Jurkat, Clone E6-1 (cell line): Measurements from ENCODE around the gene P4HA2. TPM values are rescaled to one million over a fixed set of nuclear protein-coding genes. Genes with fewer than 3 reads are reported as not detected.
A peak's percentile ranks its signal among the peaks of the same experiment; 100 is the strongest.

Source experiments
- DNase-seq: peaks from one replicate; pipeline ENCODE4 v3.0.0-alpha.2; 2011; ENCODE audit warnings: low read depth, low spot score
- H3K4me3 ChIP-seq: 2 replicates; pipeline ENCODE4 v1.5.1; 2011; ENCODE audit warnings: mild to moderate bottlenecking, low read length, control low read depth, moderate library complexity
- polyA plus RNA-seq: library from polyadenylated mRNA; unstranded; fragments of >200 nt; gene quantifications from one replicate; pipeline ENCODE4 v1.2.1, GENCODE V29; 2012; ENCODE audit warnings: missing spikeins; ENCODE audit not compliant: insufficient read length, insufficient read depth

Gene P4HA2
- not detected for polyA plus RNA-seq

DNA sequence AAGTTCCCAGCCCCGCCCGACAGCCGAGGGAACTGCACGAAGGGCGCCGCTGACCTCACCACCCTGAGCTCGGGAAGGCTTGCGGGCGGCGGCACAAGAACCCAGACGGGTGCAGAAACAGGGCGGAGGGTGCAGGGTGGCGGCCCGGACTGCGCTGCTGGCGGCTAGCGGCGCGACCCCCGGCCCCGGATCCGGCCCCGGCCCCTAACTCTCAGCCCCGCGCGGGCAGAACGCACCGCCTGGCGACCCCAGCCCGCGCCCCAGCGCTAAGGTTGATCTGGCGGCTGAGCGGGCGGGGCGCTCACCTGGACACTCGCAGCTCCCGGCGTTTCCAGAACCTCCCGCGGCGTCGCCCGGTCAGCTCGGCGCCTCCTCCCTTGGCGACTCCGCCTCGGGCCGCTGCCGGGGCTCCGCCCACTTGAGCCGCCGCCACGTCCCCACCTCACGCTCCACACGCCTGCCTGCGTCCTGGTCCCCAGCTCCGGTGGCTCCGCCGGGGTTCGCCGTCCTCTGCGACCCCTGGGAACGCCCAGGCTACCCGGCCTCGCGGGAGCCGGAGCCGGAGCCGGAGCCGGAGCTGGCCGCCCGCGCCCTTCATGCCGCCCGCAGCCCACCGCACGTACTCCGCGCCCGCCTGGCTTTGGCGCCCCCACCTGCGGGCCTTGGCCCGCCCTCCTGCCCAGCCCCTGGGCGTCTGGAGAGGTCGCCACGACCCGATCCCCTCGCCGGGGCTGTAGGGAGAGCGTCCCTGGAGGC, at the start of gene P4HA2:
Gene P4HA2, minus strand, starts transcription at position 369 of the 756 bp plus-strand sequence. CDS start 9,227 bp downstream, outside the sequence.
- no peak for DNase-seq
- no peak within 1 kb of the TSS for H3K4me3 ChIP-seq

DNA sequence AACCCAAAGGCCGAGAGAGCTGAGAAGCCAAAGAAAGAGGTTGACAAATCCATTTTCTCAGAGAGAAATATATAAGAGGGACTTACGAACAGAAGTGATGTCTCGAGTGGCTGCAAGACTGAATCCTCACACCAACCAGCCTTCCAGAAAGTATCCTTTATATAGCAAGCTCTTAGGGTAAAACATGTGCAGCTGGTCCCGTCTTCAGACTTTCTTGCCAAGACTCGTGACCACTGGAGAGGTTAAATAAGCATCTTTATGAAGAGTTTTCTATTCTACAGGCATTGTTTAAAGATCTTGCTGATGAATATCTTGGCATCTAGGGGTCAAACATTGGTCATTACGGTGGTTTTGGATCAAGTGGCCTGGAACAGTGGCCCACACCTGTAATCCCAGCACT, 49.6 kb upstream of the P4HA2 start:
- no peak overlapping the region for H3K4me3 ChIP-seq
- no peak for DNase-seq

DNA sequence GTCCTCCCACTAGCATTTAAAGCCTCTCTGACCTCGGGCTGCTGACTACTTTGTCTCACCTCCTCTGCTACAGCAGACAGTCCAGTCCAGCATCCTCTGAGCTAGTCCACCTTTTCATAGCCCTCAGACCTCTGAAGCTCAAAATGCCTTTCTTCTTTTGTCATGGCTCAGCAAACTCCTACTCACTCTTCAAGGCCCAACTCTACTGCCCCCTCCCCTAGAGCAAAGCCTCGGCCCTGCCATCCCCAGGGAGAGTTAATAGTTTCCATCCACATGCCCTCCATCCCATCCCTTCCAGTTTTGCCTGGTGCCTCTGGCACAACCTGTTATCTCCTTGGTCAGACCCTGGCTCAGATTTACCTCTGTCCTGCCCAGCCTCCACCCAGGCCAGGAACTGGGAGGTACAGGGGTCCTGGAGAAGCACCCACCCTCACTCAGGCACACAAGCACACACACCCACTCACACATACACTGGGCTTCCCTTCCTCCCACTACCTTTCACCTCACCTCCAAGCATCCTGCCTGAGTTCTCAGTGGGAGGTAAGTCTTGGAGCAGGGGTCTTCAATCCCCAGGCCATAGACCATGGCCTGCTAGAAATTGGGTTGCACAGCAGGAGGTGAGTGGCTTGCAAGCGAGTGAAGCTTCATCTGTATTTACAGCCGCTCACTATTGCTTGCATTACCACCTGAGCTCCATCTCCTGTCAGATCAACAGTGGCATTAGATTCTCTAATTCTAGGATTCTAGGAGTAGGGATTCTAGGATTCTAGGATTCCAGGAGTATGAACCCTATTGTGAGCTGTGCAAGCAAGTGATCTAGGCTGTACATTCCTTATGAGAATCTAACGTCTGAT, 47.9 kb upstream of the P4HA2 start:
- no peak overlapping the region for H3K4me3 ChIP-seq
- no peak for DNase-seq

DNA sequence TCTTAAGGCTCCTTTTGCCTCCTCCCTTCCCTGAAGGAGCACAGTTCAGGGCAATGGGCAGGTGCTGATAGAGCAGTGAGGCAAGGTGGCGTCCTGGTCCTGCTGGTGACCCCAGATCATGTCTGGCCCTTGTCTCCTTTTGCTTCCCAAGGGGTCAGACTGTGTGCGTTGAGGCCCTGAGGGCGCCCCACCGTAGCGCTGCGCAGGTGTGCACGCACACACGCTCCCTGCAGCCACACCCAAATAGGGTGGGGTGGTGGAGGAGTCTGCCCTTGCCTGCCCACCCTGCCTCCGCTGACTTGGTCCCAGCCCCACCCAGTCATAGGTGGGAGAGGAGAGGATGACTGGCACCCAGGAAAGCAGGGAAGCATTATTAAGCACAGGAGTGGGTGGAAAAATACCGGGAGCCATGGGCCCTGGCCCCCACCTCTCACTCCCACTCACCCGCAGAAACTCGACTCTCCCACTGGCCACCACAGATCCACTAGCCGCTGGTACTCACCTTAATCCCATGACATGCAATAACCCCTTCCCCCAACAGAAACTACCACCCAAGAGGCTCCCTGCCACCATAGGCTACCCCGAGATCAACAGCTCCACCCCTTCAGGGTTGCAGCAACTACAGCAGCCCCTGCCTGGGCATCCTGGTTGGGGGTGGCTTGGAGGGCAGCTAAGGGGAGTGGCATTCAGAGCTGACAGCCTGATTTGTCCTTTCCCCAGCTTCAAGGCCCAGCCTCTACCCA, 46.6 kb upstream of the P4HA2 start:
- DNase-seq, result no peak

DNA sequence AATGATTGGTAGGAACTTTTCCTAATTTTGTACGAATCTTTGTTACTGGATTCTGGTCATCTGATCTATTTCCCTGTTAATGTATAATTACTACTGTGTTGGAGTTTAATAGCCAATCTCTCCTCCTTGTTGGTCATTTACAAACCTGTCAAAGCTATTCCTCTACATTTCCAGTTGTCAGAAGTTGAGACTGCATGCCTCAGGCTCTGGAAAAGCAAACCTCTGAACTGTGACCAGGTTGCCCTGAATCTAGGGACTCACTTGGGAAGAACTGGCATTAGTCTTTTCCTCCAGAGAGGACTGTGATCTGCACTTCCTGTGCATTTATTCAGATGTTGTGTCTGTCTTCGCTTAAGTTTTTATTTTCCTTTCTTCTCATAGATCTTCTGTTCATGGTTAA, 46.0 kb upstream of the P4HA2 start:
- H3K4me3 ChIP-seq, result no peak overlapping the region
- no peak for DNase-seq

More for the DNA sequence above, 46.6 kb upstream of the P4HA2 start:
- H3K4me3 ChIP-seq, result no peak overlapping the region

DNA sequence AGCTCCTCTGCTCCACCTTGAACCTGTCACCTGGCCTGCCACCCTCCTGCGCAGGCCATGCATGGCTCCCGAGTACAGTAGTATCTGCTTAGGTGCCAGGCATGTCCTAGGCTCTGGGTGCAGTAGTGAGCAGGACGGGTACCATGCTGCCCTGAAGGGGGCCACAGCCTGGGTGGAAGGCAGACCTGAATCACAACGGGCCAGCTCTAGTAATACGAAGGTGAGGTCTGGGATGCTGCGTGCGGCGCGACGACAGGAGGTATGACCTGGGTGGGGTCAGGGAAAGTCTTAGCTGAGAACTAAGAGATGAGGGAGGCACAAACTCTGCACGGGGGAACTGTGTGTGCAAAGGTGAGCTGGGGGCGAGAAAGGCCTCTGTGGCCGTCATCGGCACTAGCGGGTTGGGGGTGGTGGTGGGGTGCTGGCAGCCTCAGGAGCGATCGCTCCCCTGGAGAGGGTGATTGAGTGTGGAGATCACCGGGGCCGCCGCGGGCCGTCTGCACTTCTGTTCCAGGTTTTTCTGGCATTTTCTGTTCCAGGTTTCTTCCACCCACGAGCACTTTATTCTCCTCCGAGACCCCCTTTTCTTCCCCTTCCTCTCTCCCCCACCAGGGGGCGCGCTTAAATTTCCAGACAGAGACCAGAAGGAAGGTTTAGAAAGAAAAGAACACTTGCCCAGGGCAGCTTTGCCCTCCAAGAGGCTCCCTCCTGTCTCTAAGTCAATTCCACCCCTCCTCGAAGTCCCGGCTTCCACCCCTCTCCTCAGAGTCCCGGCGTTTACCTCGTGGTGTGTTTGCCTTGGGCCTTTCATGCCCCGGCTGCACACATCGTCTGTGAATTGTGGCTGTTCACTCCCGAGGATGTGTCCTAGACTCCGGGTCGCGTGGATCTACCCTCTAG, 44.9 kb upstream of the P4HA2 start:
- H3K4me3 ChIP-seq, result no peak overlapping the region
- DNase-seq, result peak; percentile 41

DNA sequence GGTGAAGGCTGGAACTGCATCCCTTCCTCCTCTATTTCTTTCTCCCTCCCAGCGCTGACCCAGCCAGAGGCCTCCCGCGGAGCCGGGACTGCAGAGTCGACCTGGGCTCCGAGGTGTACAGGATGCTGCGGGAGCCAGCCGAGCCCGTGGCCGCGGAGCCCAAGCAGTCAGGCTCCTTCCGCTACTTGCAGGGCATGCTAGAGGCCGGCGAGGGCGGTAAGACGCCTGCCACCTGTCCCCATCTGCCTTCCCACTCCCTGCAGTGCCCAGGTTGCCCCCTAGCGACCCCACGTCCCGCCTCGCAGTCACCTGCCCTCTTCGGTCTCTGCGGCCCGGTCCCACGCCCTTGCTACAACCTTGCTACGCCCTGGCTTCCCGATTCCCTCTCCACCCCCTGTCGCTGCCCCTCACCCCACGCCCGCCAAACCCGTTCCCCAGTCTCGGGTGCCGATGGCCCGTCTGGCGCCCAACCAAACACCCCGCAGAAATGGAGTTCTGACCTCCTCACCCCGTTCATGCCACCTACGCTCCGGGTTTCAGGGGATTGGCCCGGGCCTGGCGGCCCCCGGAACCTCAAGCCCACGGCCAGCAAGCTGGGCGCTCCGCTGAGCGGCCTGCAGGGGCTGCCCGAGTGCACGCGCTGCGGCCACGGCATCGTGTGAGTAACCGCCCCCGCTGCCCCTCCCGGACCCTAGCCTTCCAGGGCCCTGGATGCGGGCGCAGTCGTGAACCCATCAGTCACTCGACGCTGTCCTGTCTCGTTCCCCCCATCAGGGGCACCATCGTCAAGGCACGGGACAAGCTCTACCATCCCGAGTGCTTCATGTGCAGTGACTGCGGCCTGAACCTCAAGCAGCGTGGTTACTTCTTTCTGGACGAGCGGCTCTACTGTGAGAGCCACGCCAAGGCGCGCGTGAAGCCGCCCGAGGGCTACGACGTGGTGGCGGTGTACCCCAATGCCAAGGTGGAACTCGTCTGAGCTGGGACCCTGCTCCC, 43.9 kb upstream of the P4HA2 start:
- DNase-seq, result no peak
- no peak overlapping the region for H3K4me3 ChIP-seq

DNA sequence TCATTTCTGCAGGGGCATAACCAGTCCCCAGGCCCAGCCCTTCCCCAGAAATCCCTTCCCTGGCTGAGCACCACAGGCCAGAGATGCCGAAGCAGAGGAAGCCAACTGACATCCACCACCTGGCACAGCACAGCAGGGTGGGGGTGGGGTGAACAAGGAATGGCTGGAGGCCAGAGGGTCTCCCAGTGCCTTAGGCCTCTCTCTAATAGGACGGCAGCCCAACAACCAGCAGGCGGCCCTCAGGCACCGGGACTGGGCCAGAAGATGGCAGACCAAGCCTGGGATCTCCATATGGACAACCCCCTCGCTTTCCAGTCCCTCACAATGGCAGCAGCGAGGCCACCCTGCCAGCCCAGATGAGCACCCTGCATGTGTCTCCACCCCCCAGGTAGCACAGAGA, 43.1 kb upstream of the P4HA2 start:
- no peak overlapping the region for H3K4me3 ChIP-seq
- DNase-seq, result no peak

DNA sequence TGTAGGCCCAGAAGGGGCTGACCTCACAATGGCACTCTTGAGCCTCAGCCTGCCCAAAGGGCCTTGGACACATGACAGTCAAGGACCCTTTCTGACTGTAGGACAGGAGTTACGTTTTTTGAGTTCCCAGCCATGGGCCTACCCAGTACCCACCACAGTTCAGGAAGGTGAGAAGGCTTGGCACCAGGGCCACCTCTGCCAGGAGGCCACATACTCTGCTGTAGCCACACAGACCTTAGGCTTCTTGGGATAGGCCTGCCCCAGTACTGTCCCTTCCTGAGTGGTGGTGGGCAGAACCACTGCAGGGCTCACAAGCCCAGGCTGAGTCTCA, 42.6 kb upstream of the P4HA2 start:
- H3K4me3 ChIP-seq, result no peak overlapping the region
- DNase-seq, result no peak

DNA sequence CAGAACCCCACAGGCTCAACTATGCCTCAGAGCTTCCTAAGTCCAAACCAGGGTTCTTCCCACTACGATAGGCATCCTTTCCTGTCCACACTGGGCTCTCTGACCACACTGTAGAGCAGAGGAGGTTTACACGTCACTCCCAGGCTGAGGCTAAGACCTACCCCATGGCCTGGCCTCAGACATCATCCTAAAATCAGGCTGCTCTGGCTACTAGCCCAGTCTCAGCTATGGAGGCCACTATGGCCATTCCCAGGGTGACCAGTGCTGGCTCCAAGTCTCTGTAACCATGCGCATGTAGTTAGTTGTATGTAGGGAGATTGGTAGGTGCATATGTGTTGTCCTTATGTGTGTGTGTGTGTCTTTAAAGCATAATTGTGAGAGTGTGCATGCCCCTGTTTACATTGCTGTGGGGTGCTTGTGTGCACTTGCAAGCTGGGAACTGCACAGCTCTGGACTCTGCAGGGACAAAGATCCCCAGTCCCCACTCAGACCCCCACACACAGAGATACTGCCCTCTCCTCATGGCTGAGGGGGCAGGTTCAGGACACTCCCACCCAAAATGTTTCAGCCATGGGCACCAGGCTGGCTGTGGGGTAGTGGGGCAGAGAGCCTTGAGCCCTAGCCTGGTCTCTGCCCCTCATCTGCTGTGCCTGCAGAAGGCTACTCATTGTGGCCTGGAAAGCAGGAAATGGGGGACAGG, 42.1 kb upstream of the P4HA2 start:
- H3K4me3 ChIP-seq, result no peak overlapping the region
- DNase-seq, result no peak

DNA sequence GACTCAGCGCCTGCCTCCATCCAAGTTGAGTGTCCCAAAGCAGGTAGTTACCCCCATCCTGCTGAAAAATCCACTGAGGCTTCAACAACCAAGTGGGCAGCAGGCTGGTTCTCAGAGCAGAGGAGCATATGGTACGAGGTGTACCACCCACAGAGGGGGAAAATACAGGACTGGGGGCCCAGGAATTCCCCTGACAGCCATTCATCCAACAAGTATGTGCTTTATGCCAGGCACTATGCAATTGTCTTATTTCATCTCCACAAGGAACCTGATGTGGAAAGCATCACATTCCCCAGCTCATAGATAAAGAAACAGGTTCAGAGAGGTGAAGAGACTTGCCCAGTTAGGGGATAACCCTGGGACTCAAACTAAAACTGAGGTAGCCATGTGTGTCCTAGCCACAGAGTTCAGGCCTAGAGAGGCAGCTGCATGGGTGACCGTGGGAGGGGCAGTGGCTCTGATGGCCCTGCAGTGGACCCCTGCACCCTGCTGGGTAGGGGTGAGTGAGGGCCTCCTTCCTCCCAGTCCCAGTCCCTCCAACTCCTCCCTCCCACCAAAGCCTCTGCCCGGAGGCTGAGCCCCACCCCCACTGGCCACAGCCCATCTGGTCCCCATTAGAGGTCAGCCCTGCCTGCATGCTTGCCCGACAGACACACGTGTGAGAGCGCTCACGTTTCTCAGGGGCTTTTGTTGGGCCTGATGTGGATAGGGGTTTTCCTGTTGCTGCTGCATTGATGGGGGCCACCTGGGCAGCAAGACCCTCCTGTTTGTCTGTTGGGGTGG, 41.3 kb upstream of the P4HA2 start:
- no peak overlapping the region for H3K4me3 ChIP-seq
- no peak for DNase-seq

DNA sequence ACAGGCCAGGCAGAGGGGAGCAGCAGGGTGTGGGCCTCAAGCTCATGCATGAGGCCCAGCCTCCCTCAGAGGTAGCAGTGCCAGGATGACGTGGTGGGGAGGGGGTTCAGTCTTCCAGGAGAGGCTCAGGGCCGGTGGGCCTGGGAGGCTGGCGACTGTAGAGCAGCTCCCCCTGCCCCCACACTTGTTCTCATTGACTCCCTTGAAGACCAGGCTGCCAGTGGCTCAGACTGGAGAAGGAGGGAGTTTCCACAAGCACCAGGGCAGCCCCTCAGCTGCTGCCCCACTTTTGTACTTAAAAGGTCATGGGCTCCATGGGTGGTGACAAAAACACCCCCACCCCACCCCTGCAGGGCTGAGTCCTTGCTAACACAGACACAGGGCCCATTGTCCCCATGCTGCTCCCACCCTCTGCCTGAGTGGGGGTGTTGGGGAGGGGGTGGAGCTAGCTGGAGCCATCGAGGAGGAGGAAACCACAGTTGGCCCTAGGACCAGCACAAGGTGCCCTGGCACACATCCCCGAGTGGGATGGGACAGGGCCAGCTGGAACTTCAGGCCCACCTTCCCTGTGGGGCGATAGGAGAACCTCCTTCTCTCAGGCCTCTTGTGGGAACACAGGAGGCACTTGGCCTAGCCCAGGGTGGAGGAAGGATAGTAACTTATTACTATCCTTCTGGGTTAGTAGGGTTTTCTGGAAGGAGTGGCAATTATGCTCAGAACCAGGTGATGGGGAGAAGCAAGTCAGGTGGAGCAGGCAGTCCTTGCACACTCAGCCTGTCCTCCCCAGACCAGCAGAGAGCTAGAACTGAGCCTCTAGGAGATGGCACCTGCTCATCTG, 40.5 kb upstream of the P4HA2 start:
- no peak overlapping the region for H3K4me3 ChIP-seq
- no peak for DNase-seq

DNA sequence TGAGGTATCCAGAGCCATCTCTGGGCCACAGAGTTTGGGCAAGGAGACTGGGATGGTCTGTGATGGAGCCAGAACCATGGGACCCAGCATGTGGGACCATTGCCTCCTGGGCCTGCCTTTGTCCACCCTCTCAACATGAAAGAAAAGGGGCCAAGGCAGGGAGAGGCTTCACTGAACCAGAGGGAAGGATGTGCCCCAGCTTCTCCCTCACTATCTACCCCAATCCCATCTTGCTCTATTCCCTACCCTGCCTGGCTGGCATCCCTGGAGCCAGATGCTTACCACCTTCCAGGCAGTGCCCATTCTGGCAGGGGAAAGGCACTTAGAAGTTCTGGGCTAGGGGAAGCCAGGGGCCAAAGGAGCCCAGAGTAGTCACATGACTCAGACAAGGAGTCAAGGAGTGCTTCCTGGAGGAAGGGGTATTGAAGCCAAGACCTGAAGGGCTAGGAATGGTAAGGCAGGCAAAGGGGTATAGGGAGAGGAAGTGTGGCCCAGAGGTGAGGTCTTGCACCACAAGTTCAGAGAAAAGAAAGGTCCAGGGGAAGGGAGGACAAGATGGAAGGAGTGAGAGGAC, 39.6 kb upstream of the P4HA2 start:
- no peak for DNase-seq
- no peak overlapping the region for H3K4me3 ChIP-seq

DNA sequence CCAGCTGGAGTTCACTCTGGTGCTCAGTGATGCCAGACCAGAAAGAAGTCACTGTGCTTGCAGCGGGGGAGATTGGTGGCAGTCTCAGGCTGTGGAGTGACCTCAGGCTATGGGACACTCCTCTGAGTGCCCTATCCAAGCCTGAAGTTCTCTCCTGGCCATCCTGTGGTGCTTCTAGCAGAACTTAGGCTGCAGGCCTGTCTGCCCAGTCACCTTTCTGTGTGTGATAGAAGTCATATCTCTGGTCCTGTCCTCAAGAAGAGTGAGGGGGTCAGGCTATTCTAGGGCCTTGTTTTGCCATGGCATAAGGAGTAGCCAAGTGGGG, 39.1 kb upstream of the P4HA2 start:
- no peak for DNase-seq
- no peak overlapping the region for H3K4me3 ChIP-seq

DNA sequence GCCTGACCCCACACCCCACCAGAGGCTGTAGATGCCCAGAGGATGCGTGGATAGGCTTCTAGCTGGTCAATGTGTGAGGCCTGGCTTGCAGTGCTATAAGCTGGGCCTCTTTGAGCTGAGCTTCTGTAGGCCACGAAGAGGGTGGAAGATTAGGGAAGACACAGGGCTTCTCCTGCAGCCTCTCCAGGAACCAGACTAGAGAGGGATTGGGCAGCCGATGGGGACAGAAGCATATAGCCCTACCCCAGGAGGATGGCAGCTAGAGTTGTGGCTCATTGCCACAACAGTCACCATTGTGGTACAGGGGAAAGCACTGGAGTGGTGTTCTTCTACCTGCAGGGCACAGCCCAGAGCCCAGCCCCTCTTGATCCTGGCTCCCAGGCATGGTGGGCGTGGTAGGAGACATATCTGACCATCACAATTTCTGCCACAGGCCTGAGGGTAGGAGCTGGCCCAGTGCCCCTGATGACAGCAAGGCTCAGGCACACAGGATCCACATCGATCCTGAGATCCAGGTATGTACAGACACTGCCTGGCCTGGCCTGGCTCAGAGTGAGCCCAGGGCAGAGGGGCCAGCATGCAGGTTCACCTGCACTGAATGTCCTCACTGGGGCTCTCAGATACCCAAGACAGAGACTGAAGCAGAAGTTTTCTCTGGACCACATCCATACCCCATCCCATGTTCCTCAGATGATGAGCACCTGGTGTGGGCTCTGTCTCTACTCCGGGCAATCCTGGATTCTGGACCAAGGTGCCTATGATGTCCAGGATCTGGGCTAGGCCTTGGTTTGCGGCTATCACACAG, 38.6 kb upstream of the P4HA2 start:
- H3K4me3 ChIP-seq, result no peak overlapping the region
- no peak for DNase-seq
